Dedifferentiated amniotic fluid mesenchymal stem cell (primary cell): ENCODE results near the gene SYCP1.
"Not testable (repeated sequence)": the region's sequence is repeated elsewhere in the genome, so short reads cannot be mapped to it uniquely, and the experiment has no call there.

Source experiments
- DNase-seq: peaks from one replicate; pipeline ENCODE4 v3.0.0-alpha.2; 2016; ENCODE audit errors: extremely low spot score

SYCP1 gene

GRCh38 chr1:114854693-114855320 lies at the start of gene SYCP1:
SYCP1 (plus strand) TSS chr1:114854863; CDS start chr1:114855465, 602 bp downstream.
- no peak for DNase-seq

- no peak for DNase-seq
Observed at GRCh38 chr1:114819869-114820268, 34.8 kb upstream of the SYCP1 start.

- no peak for DNase-seq
Observed at GRCh38 chr1:114820392-114820791, 34.3 kb upstream of the SYCP1 start.

GRCh38 chr1:114821978-114822377 lies 32.7 kb upstream of the SYCP1 start:
- DNase-seq = no peak

- DNase-seq = no peak
Observed at GRCh38 chr1:114828251-114828650, 26.4 kb upstream of the SYCP1 start.

- DNase-seq = not testable (repeated sequence)
Observed at GRCh38 chr1:114830075-114830474, 24.6 kb upstream of the SYCP1 start.

- DNase-seq = no peak
Observed at GRCh38 chr1:114831276-114831994, 23.2 kb upstream of the SYCP1 start.

- DNase-seq = no peak
Observed at GRCh38 chr1:114832057-114832456, 22.6 kb upstream of the SYCP1 start.

GRCh38 chr1:114833421-114833820 lies 21.2 kb upstream of the SYCP1 start:
- DNase-seq = no peak

GRCh38 chr1:114844270-114844669 lies 10.4 kb upstream of the SYCP1 start:
- no peak for DNase-seq

GRCh38 chr1:114853584-114853983 lies 1.1 kb upstream of the SYCP1 start:
- no peak for DNase-seq

GRCh38 chr1:114861384-114861783 lies 6.7 kb downstream of the SYCP1 start:
- no peak for DNase-seq

- no peak for DNase-seq
Observed at GRCh38 chr1:114892194-114892918, 37.7 kb downstream of the SYCP1 start.

- DNase-seq = no peak
Observed at GRCh38 chr1:114896795-114897194, 42.1 kb downstream of the SYCP1 start.

- DNase-seq = no peak
Observed at GRCh38 chr1:114901814-114902213, 47.2 kb downstream of the SYCP1 start.

- no peak for DNase-seq
Observed at GRCh38 chr1:114902343-114902742, 47.7 kb downstream of the SYCP1 start.

GRCh38 chr1:114903480-114903879 lies 48.8 kb downstream of the SYCP1 start:
- no peak for DNase-seq

GRCh38 chr1:114915720-114916119 lies 61.1 kb downstream of the SYCP1 start:
- DNase-seq = not testable (repeated sequence)

GRCh38 chr1:114926607-114927006 lies 71.9 kb downstream of the SYCP1 start:
- DNase-seq = no peak

GRCh38 chr1:114927401-114927800 lies 72.7 kb downstream of the SYCP1 start:
- no peak for DNase-seq

GRCh38 chr1:114956570-114956969 lies 101.9 kb downstream of the SYCP1 start:
- DNase-seq = no peak

GRCh38 chr1:114959423-114959822 lies 104.8 kb downstream of the SYCP1 start:
- DNase-seq = no peak

GRCh38 chr1:114976891-114977290 lies 122.2 kb downstream of the SYCP1 start:
- DNase-seq = no peak
